ENCODE data around the gene ADIG. TPM values are rescaled to one million over a fixed set of nuclear protein-coding genes. Genes with fewer than 3 reads are reported as not detected.

Gene ADIG
- total and polyA plus RNA-seq, 12 donors, result 0.32 TPM; not detected in 11

DNA sequence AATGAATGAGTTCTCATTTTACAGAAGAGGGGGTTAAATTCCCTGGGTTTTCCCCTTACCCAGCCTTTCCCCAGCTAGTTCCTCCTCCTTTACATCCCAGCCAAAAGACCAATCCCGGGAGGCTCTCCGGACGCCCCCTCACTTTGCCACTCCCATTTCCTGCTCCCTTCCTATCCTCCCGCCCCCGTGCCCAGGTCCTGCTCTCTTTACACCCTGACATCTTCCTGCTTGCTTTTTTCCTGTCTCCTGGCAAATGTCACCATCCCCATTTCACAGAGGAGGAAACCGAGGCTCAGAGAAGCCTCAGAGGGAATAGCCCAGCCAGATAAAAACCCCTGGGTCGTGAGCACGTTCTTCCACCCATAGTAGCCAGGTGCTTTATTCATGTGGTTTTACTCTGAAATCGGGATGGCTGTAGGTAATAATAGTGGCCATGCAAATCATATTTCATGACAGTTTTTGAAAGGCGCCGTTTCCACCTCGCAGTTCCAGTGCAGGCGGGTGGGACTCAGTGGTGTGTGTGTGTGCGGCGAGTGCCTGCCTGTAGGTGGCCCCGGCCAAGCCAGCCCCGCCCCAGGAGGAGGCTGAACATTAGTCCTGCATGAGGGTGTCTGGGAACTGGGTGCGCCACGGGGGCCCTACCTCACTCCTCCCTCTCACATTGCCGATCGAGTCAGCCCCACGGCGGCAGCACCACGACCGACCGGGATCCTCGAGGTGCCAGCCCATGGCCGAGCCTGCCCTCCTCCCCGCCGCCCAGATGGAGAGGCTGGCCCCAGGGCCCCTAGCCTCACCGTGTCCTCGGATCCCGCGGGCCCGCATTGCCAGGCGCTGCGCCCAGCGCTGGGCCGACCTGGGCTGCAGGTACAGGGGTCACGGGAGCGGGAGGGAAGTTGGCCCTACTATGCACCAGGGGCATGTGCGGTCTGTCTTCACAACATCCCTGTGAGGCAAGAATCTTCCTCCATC is 20.5 kb downstream of the ADIG start, which contains the start of gene ARHGAP40:
TSS of gene ARHGAP40 (plus strand) at position 594 of the 969 bp plus-strand sequence.
- peaks cover 4 to 62% (median 46%) of the 10 kb centered on the region in 7 donors for H3K27me3 ChIP-seq

DNA sequence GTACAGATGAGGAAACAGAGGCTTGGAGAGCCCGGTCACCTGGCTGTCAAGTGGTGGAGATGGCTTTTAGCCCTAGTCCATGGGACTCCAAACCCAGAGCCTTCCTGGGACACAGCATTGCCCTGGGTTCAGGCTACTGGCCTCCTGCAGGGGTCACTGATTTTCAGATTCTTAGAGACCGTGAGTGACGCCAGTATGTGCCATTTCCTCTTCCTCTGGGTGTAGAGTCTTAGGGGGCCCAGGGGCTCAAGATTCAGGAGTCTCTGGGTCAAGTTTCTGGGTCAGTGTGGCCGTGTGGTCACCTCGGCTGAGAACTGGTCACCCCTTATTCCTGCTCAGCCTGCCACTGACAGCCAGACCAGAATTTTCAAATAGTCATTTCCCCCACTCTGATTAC is 21.2 kb downstream of the ADIG start:
- ATAC-seq (no peak), DNase-seq (no peak)
- intact Hi-C loops (cut with DNase I), result no loop called here
- Histone ChIP-seq H3K27ac (no peak overlapping the region), H3K4me3 (no peak overlapping the region), H3K9me3 (no peaks in the 10 kb centered on the region), H3K27me3 (peaks cover 4 to 68% (median 47%) of the 10 kb centered on the region in 7 donors), H3K36me3 (no peaks in the 10 kb centered on the region), H3K4me1 (peaks cover 0 to 21% (median 5%) of the 10 kb centered on the region in 9 donors)
- TF ChIP-seq, protein P1, sequence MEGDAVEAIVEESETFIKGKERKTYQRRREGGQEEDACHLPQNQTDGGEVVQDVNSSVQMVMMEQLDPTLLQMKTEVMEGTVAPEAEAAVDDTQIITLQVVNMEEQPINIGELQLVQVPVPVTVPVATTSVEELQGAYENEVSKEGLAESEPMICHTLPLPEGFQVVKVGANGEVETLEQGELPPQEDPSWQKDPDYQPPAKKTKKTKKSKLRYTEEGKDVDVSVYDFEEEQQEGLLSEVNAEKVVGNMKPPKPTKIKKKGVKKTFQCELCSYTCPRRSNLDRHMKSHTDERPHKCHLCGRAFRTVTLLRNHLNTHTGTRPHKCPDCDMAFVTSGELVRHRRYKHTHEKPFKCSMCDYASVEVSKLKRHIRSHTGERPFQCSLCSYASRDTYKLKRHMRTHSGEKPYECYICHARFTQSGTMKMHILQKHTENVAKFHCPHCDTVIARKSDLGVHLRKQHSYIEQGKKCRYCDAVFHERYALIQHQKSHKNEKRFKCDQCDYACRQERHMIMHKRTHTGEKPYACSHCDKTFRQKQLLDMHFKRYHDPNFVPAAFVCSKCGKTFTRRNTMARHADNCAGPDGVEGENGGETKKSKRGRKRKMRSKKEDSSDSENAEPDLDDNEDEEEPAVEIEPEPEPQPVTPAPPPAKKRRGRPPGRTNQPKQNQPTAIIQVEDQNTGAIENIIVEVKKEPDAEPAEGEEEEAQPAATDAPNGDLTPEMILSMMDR (IDR thresholded peaks at IDR 0.05), result no peak
- WGBS, 2 donors, result 43 to 61% methylated on average over 5 of the region's 5 CpGs

More for the DNA sequence above, 20.5 kb downstream of the ADIG start, which contains the start of gene ARHGAP40:
- Histone ChIP-seq H3K36me3 (no peaks in the 10 kb centered on the region), H3K4me1 (peaks cover 0 to 21% (median 5%) of the 10 kb centered on the region in 9 donors), H3K9me3 (no peaks in the 10 kb centered on the region), H3K27ac (no peak within 1 kb of the TSS), H3K4me3 (no peak within 1 kb of the TSS)
- DNase-seq (no peak), ATAC-seq (peak in 3 of 8 donors; percentile 33 to 56 (median 52))
- TF ChIP-seq, protein P1 (IDR thresholded peaks at IDR 0.05), result peak in 1 of 9 donors; percentile 7
- 17 to 18% methylated on average over 42 of the region's 42 CpGs for WGBS, 2 donors
- intact Hi-C loops (cut with DNase I), result no loop called here

DNA sequence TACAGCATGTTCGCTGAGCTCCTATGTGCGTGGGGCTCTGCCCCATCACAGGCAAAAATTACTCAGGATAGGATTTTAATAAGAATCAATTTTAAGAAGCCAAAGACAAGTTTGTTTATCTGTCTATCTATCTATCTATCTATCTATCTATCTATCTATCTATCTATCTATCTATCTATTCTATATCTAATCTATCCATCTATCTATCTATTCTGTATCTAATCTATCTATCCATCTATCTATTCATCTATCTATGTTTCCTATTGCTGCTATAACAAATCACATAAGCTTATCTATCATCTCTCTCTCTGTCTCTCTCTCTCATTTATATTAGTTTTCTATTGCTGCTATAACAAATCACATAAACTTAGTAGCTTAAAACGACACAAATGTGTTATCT is 22.3 kb downstream of the ADIG start:
- H3K36me3 ChIP-seq, result no peaks in the 10 kb centered on the region
- peaks cover 4 to 74% (median 54%) of the 10 kb centered on the region in 7 donors for H3K27me3 ChIP-seq
- H3K27ac ChIP-seq, result no peak overlapping the region
- intact Hi-C loops (cut with DNase I), result no loop called here
- H3K9me3 ChIP-seq, result no peaks in the 10 kb centered on the region
- ATAC-seq, result no peak
- 73 to 87% methylated on average over 3 of the region's 3 CpGs for WGBS, 2 donors
- no peak overlapping the region for H3K4me3 ChIP-seq
- TF ChIP-seq, protein P1 (IDR thresholded peaks at IDR 0.05), result no peak
- no peak for DNase-seq
- H3K4me1 ChIP-seq, result peaks cover 0 to 21% (median 5%) of the 10 kb centered on the region in 9 donors

DNA sequence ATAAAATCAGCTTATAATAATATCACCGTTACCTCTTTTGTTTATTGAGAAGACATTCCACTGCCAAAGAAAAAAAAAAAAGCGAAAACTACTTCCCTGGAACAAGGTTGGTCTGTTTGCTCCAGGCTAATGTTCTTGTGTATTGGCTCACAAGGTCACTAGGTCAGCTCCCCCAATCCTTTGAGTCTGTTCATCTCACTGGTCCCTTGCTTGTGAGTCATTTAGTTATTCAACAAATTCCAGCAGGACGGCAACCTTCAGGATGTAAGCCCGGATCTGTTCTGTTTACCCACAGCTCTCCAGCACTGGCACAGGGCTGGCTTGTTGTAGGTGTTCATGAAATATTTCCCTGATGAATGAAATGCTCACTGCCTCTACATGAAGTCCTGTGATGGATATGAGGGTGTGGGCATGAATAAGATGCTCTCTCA is 23.9 kb downstream of the ADIG start:
- no peaks in the 10 kb centered on the region for H3K9me3 ChIP-seq
- no peaks in the 10 kb centered on the region for H3K36me3 ChIP-seq
- intact Hi-C loops (cut with DNase I), result no loop called here
- H3K4me1 ChIP-seq, result peaks cover 0 to 16% (median under 1%) of the 10 kb centered on the region in 9 donors
- no peak overlapping the region for H3K4me3 ChIP-seq
- no peak for DNase-seq
- TF ChIP-seq, protein P1 (IDR thresholded peaks at IDR 0.05), result no peak
- peaks cover 4 to 69% (median 44%) of the 10 kb centered on the region in 7 donors for H3K27me3 ChIP-seq
- 53 to 75% methylated on average over 4 of the region's 4 CpGs for WGBS, 2 donors
- no peak overlapping the region for H3K27ac ChIP-seq
- ATAC-seq, result no peak
